PC-3 (cell line): Measurements from ENCODE around the gene RNF151.

Experiments
- CTCF ChIP-seq: fragments of 300-600 bp; sonication (generic); conservative IDR thresholded peaks from 2 replicates; pipeline ENCODE4 v1.5.1; 2017; ENCODE audit warnings: antibody characterized with exemption, low read depth, mild to moderate bottlenecking, low read length
- EZH2 ChIP-seq: fragments of 300-600 bp; sonication (generic); IDR thresholded peaks from one replicate; pipeline ENCODE4 v1.6.1; 2017; ENCODE audit warnings: antibody characterized with exemption, mild to moderate bottlenecking, low read length; ENCODE audit not compliant: unreplicated experiment

GRCh38 chr16:1961651-1962067 is 5.0 kb upstream of the RNF151 start:
- TF ChIP-seq EZH2 (no peak), CTCF (no peak)
